Heart right ventricle (tissue), 16 donors: ENCODE results near the gene SAG. TPM values are rescaled to one million over a fixed set of nuclear protein-coding genes. Genes with fewer than 3 reads are reported as not detected.

Experiments used
- ATAC-seq, 8 donors: fragments of 200-7000 bp; cut with Tn5 transposase; one replicate each; pipeline ENCODE4 v1.9.1; 2020; ENCODE audit warnings: mild to moderate bottlenecking in 8 of 8, moderate library complexity in 8 of 8, moderate number of reproducible peaks in 1 of 8
- DNase-seq, 2 donors: peaks; one replicate each; pipeline ENCODE4 v3.0.0-alpha.2; 2020
- H3K27ac ChIP-seq, 10 donors: fragments of 200-600 bp; sonication (generic) in 2 of 10; one replicate each; pipeline versions ENCODE4 v1.5.0 to v1.8.0; 2020 to 2022; ENCODE audit warnings: mild to moderate bottlenecking in 3 of 10
- H3K27me3 ChIP-seq, 7 donors: fragments of 200-600 bp; one replicate each; pipeline ENCODE4 v1.8.0; 2021 to 2022; ENCODE audit warnings: mild to moderate bottlenecking in 2 of 7
- H3K36me3 ChIP-seq, 9 donors: fragments of 200-600 bp; sonication (generic) in 1 of 9; one replicate each; pipeline versions ENCODE4 v1.5.0 to v1.8.0; 2020 to 2022; ENCODE audit warnings: mild to moderate bottlenecking in 2 of 9
- H3K4me1 ChIP-seq, 9 donors: fragments of 200-600 bp; sonication (generic) in 1 of 9; one replicate each; pipeline versions ENCODE4 v1.5.0 to v1.8.0; 2020 to 2022; ENCODE audit warnings: mild to moderate bottlenecking in 4 of 9
- H3K4me3 ChIP-seq, 10 donors: fragments of 200-600 bp; sonication (generic) in 2 of 10; one replicate each; pipeline versions ENCODE4 v1.5.0 to v1.8.0; 2020 to 2022; ENCODE audit warnings: mild to moderate bottlenecking in 7 of 10, moderate library complexity in 2 of 10
- H3K9me3 ChIP-seq, 11 donors: fragments of 200-600 bp in 10 of 11; sonication (generic) in 2 of 11; one replicate each; pipeline versions ENCODE4 v1.5.0 to v1.8.0; 2013 to 2022; ENCODE audit warnings: mild to moderate bottlenecking in 2 of 11, control low read depth in 1 of 11, moderate library complexity in 1 of 11
- WGBS, 2 donors: extraction: QIAGEN DNeasy Blood & Tissue Kit; methylation state at CpG; one replicate each; pipeline ENCODE4 v1.1.7; 2013; ENCODE audit warnings: inconsistent platforms in 1 of 2; 5-methylcytosine and 5-hydroxymethylcytosine counted together
- intact Hi-C, 10 donors: fragments of 100-400 bp; cut with DNase I; formaldehyde crosslinking; loops; one replicate each; pipeline versions ENCODE4 v1.11.1 to v1.14.2; 2022
- polyA plus RNA-seq, 2 donors: library from polyadenylated mRNA; stranded (reverse); fragments of 200-250 nt; gene quantifications; one replicate each; pipeline ENCODE4 v1.2.3, GENCODE V29; 2013
- total RNA-seq, 10 donors: library from RNA; stranded (reverse); fragmentation: NEBNext Ultra II Directional in 3 of 10; extraction: Animal tissue kit (Norgen Biotek cat#: 25700) in 3 of 10; gene quantifications; one replicate each; pipeline versions ENCODE4 v1.2.1 to v1.2.4, GENCODE V29; 2021 to 2023
- TF ChIP-seq, protein P1 (sequence below), 9 donors: fragments of 200-600 bp; sonication (generic) in 2 of 9; IDR thresholded peaks; one replicate each; pipeline versions ENCODE4 v1.5.0 to v1.8.0; 2021 to 2022; ENCODE audit warnings: antibody characterized with exemption in 9 of 9, mild to moderate bottlenecking in 5 of 9, moderate library complexity in 1 of 9
- donor health status: Arrhythmogenic right ventricular cardiomyopathy.
- donor health status: ischemic (EF 13 %, LVEDD 7.1; RV severe dilation, severe dysfunction).
- donor health status: healthy with polysubstance abuse.
- donor health status: DM: no; HTN: yes; CAD: no.
- donor health status: DM: no; HTN: no; CAD: no.
- donor health status: ischemic (EF 25% LVEDD 6.9; RV normal size, moderate dysfunction).
- donor health status: ischemic (EF 25% LVEDD 5.7; RV mildly dilated, moderate dysfunction).
- donor health status: healthy.
- donor health status: DM: yes; HTN: yes; CAD: no.
- donor health status: Ischemic cardiomyopathy.
- donor health status: ischemic (EF 35%, LVEDD 5.7; RV mildly dilated, moderate dysfunction).
- donor health status: nonischemic (EF 11% LVEDD 7.7; RV severe dilation, severe dysfunction).
- donor health status: DM: yes; HTN: yes; CAD: no.
- donor health status: PGD.
- donor health status: ischemic (EF 29% LVEDD 5.4; RV normal size, mild dysfunction).
- donor health status: nonischemic (EF 23%, LVEDD 6.1; RV moderate dilation, normal function).

Gene SAG
- total and polyA plus RNA-seq, 12 donors, result not detected

GRCh38 chr2:233261819-233262555, 45.6 kb upstream of the SAG start:
- TF ChIP-seq, protein P1, sequence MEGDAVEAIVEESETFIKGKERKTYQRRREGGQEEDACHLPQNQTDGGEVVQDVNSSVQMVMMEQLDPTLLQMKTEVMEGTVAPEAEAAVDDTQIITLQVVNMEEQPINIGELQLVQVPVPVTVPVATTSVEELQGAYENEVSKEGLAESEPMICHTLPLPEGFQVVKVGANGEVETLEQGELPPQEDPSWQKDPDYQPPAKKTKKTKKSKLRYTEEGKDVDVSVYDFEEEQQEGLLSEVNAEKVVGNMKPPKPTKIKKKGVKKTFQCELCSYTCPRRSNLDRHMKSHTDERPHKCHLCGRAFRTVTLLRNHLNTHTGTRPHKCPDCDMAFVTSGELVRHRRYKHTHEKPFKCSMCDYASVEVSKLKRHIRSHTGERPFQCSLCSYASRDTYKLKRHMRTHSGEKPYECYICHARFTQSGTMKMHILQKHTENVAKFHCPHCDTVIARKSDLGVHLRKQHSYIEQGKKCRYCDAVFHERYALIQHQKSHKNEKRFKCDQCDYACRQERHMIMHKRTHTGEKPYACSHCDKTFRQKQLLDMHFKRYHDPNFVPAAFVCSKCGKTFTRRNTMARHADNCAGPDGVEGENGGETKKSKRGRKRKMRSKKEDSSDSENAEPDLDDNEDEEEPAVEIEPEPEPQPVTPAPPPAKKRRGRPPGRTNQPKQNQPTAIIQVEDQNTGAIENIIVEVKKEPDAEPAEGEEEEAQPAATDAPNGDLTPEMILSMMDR (IDR thresholded peaks at IDR 0.05), result no peak
- H3K36me3 ChIP-seq, result peaks cover 8 to 100% (median 73%) of the 10 kb centered on the region in 9 donors
- DNase-seq (no peak), ATAC-seq (no peak)
- intact Hi-C loops, result no loop called here
- 92 to 93% methylated on average over 9 of the region's 9 CpGs for WGBS, 2 donors
- H3K27me3 ChIP-seq, result no peaks in the 10 kb centered on the region
- no peak overlapping the region for H3K4me3 ChIP-seq
- peak overlapping the region in 1 of 10 donors; percentile 40 for H3K27ac ChIP-seq
- no peaks in the 10 kb centered on the region for H3K9me3 ChIP-seq
- peaks cover 0 to 5% (median 0%) of the 10 kb centered on the region in 9 donors for H3K4me1 ChIP-seq

DNA sequence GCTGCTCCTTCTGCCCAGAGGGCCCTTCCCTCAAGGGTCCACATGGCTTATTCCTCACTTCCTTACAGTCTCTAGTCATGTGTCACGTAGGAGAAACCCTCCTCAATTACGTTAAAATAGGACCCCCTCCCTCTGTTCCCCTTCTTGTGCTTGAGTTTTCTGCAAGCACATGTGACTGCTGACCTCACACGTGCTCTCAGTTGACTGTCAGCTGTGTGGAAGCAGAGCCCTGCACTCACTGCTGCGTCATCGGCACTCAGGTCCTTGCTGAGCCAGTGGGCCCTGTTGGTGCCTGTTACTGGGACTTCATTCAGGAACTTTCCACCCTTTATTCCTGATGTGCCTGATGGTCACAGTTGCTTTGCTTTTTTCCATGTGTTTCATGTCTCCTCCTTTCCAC, 45.1 kb upstream of the SAG start:
- intact Hi-C loops, result no loop called here
- ATAC-seq, result no peak
- DNase-seq, result no peak
- Histone ChIP-seq H3K4me1 (peaks cover 0 to 5% (median 0%) of the 10 kb centered on the region in 9 donors), H3K36me3 (peaks cover 8 to 100% (median 73%) of the 10 kb centered on the region in 9 donors), H3K27ac (peak overlapping the region in 1 of 10 donors; percentile 40), H3K4me3 (no peak overlapping the region), H3K9me3 (no peaks in the 10 kb centered on the region), H3K27me3 (no peaks in the 10 kb centered on the region)
- TF ChIP-seq, protein P1 (IDR thresholded peaks at IDR 0.05), result no peak
- WGBS, 2 donors, result 83 to 94% methylated on average over 5 of the region's 5 CpGs

GRCh38 chr2:233263045-233263570, 44.5 kb upstream of the SAG start:
- Histone ChIP-seq H3K27ac (no peak overlapping the region), H3K4me1 (peaks cover 0 to 5% (median 0%) of the 10 kb centered on the region in 9 donors), H3K27me3 (no peaks in the 10 kb centered on the region), H3K9me3 (no peaks in the 10 kb centered on the region), H3K36me3 (peaks cover 8 to 100% (median 77%) of the 10 kb centered on the region in 9 donors), H3K4me3 (no peak overlapping the region)
- 92 to 94% methylated on average over 6 of the region's 6 CpGs for WGBS, 2 donors
- ATAC-seq, result no peak
- TF ChIP-seq, protein P1 (IDR thresholded peaks at IDR 0.05), result no peak
- intact Hi-C loops, result no loop called here
- no peak for DNase-seq

GRCh38 chr2:233264667-233265066, 42.9 kb upstream of the SAG start:
- no peak for ATAC-seq
- peaks cover 8 to 100% (median 65%) of the 10 kb centered on the region in 9 donors for H3K36me3 ChIP-seq
- intact Hi-C loops, result no loop called here
- no peaks in the 10 kb centered on the region for H3K27me3 ChIP-seq
- no peak overlapping the region for H3K27ac ChIP-seq
- H3K4me3 ChIP-seq, result no peak overlapping the region
- H3K9me3 ChIP-seq, result no peaks in the 10 kb centered on the region
- 87 to 88% methylated on average over 8 of the region's 8 CpGs for WGBS, 2 donors
- DNase-seq, result no peak
- H3K4me1 ChIP-seq, result peaks cover 0 to 8% (median 0%) of the 10 kb centered on the region in 9 donors
- TF ChIP-seq, protein P1 (IDR thresholded peaks at IDR 0.05), result no peak
